A673 (cell line): ENCODE measurements around the gene GALR3.

Experiments used
- CTCF ChIP-seq: fragments of 300-800, 200-600 bp; sonication (generic); conservative IDR thresholded peaks from 2 replicates; pipeline ENCODE4 v1.5.1; 2017; ENCODE audit warnings: low read depth, mild to moderate bottlenecking, antibody characterized with exemption, low read length, moderate library complexity, mixed read lengths
- EZH2 ChIP-seq: fragments of 200-600 bp; sonication (generic); IDR thresholded peaks from 2 replicates; pipeline ENCODE4 v1.6.1; 2017; ENCODE audit warnings: borderline replicate concordance, low read depth, mild to moderate bottlenecking, mixed read lengths, antibody characterized with exemption, low read length; ENCODE audit not compliant: poor library complexity, severe bottlenecking

GRCh38 chr22:37842015-37842793, 19.0 kb downstream of the GALR3 start:
- TF ChIP-seq EZH2 (no peak), CTCF (no peak)
